CD4-positive, alpha-beta T cell treated with Interleukin-15 for 4 hours (primary cell): ENCODE measurements around the gene CDO1.

Source experiments
- DNase-seq: peaks from one replicate; pipeline ENCODE4 v3.0.0-alpha.2; 2020; ENCODE audit warnings: low spot score

Gene CDO1

DNA sequence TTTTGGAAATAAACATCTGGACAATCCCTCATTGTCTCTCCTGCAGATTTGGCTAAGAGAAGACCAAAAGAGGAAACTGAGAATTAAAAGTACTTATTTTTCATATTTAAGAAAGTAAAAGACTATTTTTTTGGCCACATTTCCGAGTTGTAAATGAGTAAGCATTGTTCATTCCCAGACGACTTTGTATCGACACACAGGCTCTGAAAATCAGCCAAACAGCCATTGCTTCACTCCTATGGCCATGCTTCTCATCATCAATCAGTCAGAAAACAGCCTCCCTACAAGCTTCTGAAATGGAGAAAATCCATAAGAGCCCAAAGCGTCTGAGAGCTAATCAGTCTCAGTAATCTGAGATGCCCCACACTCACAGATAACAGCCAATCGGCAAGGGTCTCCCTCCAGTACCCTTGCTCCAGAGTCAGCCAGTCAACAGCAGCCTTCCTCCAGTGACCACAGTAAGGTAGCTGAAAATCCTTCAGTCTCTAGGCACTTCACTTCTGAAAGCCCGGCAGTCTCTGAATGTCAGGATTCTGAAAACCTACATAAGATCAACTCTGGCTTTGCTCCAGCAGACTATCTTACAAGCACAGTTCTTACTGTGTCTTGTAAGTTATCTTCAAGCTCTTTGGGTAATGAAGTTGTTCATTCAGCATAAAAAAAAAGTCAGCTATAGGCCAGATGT is 30.9 kb downstream of the CDO1 start:
- no peak for DNase-seq

DNA sequence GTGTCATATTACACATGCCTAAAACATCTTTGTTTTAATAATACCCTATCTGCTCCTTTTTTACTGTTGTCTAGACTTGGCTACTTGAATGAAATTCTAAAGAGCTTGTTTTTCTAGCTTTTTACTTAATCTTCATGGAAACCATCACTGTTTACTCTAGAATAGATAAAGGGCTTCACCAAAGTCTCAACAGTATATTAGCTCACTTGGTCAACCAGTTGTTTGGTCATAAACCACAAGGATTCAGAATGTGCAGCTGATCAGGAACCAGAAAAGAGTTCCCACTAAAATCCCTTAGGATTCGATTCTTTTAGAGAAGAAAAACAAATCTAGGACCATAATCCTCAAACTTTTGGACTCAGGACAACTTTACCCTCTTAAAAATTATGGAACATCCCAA is 38.0 kb downstream of the CDO1 start:
- no peak for DNase-seq

DNA sequence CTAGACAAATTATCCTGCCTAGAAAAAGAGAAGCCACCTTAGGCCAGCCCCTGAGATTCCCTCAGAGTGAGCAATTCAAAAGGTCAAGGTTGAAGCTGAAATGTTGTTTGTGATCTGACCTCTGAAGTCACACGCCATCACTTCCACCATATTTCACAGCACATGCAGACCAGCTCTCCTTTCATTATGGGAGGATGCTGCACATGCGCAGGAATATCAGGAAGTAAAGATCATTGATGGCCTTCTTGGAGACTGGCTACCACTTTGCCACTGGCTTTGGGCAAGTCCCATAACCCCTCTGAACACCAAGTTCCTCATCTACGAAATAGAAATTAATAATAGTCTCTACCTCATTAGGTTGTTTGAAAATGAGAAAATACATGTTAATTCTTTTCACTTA is 39.5 kb downstream of the CDO1 start:
- no peak for DNase-seq

DNA sequence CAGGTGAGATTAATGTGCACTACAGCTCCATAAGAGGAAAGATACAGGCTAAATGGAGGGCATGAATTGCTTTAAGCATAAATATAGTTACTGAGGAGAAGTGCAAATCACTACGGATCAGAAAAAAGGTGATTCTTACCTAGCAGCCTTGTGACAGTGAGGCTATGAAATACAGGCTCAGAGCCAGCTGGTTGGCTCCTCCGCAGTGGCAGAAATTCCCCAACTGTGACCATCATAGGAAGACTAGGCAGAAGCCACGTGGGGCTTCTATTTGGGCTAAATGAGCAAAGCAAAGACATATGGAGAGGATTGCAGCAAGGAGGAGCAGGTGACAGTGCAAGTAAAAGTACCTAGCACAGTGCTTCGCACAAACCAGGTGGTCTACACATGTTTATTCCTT is 40.5 kb downstream of the CDO1 start:
- DNase-seq: no peak

DNA sequence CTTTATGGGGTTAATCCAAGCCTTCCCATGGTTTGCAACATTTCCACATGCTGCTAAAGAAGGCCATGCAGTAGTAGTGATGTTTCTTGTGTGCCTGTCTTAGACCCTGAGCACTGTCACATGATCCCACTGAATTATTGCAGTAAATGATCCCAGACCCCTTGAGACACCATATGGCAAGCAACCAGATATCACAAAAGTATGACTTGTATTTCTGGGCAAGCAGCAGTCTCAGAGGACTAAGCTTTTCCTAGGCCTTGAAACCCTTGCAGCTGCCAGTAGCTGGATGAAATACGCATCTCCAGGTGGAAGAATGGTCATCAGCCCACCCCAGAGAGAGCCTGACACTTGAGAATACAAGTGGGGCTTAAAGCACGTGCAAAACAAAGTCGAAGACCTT is 41.8 kb downstream of the CDO1 start:
- no peak for DNase-seq

DNA sequence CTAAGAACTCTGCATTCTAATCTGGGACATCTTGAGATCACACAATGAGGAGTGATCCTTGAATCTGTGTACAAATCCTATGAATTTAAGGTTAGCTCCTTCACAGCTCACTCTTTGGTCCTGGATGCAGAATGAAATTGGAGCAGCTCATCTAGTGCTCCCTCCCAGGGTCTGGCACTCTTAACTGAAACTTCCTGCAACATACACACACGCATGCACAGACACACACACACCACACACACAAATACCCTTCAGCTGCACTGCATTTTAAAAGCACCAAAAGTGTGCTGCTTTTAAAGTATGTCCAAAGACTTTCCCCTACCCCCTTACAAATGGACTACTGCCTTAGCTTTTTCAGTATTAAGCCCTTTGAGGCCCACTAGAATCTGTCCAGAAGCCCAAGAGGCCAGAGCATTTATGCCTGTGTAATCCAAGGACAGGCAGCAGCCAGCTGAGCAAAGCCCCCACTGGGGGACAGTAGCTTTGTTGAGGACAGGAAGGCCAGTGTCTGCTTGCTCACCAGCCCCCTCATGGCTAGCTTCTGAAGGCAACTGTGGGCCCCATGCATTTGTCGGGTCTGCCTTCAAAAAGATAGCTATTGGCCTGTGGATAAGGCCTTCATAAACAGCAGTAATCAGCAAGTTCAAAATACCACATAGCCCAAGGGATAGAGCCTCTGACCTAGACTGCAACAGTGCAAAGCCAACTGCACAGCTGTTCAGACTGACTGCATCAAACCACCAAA is 43.6 kb downstream of the CDO1 start:
- DNase-seq: no peak

DNA sequence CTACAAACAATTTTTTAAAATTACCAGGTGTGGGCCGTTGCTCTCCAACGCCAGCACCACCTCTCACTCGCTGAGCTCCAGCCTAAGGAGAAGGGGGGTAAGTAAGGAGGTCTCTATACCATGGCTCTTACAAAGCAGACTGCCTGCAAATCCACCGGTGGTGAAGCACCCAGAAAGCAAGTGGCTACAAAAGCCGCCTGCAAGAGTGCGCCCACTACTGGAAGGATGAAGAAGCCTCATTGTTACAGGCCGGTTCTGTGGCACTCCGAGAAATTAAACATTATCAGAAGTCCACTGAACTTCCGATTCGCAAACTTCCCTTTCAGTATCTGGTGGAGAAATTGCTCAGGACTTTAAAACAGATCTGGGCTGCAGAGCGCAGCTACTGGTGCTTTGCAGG is 46.0 kb downstream of the CDO1 start:
- no peak for DNase-seq

DNA sequence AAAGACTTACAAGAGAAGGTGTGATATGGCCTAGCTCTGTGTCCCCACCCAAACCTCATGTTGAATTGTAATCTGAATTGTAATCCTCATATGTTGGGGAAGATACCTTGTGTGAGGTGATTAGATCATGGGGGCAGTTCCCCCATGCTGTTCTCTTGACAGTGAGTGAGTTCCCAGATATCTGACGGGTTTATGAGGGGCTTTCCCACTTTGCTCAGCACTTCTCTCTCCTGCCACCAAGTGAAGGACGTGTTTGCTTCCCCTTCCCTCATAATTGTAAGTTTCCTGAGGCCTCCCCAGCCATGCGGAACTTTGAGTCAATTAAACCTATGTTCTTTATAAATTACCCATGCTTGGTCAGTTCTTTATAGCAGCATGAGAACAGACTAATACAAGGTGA is 49.0 kb downstream of the CDO1 start:
- DNase-seq: no peak

DNA sequence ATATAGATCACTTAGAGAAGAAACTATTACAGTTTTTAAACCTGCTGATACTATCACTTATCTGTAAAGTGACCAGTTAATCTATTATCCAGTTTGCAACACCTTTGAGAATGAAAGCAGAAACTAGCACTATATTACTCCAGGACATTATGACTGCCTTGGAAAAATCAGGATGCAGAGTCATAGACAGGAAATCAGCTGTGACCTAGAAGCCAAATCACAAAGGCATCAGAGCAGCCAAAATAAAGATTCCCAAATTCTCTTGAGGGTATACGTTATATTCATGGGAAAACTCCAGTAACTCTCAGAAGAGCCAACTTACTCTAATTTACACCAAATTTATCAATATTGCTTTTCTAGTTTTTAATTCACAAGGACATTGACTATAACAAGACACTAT is 49.9 kb downstream of the CDO1 start:
- DNase-seq: no peak

DNA sequence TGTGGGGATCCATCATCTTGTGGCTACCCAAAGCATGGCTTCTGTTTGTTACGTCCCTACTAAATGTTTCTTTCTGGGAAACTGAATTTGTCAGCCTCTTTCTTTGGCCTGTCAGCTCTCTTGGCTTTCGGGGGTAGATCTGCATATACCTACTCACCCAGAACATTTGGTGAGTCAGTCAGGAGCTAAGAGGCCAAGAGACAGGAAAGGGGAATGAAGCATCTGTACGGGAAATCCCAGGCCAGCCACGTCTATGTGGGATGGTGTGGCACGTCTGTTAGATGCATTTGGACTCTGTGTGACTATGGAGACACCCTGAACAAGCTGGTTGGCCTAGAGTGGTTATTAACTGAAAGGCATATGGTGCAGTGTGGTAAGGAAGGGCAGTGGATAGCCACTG is 58.1 kb downstream of the CDO1 start:
- no peak for DNase-seq

DNA sequence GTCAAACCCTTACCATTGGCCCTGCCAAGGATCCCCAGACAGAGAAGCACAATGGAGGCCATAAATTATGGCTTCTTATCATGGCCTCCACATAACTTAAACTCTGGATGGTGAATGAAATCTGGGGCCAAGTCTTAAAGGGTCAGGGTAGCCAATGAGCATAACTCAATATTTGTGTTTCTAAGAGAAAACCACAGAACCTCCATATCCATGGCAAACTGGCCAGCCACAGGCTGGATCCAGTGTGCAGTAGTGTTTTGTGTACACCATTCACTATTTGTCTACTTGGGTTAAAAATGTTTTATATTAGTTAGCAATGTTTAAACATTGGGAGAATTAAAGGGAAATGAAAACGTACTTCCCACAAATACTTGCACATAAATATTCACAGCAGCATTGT is 60.8 kb downstream of the CDO1 start:
- DNase-seq: no peak
